HG03354 (cell line): ENCODE results near the gene SIVA1.

Source experiments
- ATAC-seq: cut with Tn5 transposase; IDR thresholded peaks from one replicate; pipeline ENCODE4 v1.9.1; 2021; ENCODE audit warnings: mild to moderate bottlenecking; ENCODE audit not compliant: unreplicated experiment, poor library complexity, severe bottlenecking

The SIVA1 gene

DNA sequence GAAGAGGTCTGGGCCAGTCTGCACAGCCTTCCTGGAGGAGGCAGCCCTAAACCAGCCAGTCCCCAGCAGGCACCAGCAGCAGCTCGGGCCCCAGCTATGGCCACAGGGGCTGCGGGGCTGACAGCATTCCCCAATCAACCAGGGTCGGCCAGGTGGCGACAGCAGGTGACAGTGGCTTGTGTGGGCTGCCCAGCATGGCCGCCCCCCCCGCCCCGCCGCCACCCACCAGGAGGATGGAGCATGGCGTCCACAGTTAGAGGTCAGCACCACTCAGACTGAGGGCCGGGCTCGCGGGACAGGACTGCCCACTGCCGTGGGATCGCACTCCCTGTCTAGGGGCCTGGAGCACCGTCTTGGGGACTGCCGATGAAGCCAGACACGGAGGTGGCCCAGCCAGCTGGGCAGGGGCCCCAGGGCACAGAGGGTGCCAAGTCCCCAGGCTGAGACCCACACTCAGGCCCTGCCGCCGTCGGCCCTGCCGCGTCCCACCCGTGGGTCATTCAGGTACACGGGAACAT, 27.6 kb downstream of the SIVA1 start:
- no peak for ATAC-seq

DNA sequence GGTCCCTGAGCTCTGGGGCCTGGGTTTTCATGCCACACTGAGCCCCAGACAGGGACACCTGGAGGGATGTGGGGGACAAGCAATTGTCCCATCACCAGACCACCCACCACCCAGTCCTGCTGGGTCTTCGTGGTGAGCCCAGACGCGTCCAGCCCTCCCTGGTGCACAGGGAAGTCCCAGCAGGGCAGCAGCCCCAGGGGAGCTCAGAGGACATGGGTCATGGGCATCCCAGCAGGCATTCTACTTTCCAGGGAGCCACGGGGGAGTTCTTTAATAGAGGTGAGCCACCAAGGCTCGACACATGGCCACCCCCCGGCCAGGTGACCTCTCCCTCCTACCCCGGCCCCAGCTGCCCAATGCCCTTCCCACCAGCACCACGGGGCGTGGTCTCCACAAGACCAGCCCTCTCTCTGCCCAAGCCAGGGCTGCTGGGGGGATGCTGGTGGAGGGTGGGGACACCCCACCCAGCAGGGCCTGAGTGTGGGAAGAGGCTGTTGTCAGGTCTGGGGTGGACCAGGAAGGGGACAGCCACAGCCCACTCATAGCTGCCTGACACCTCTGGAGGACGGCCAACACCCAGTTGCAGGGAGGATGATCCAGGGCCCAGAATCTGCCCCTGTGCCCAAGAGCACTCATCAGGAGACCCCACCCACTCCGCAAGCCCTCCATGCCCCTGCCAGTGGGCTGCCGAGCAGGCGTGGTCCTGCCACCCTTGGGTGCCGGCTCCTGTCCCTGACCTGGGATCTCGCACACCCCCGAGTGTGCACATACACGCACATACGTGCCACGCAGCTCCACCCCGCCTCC, 28.5 kb downstream of the SIVA1 start:
- no peak for ATAC-seq

DNA sequence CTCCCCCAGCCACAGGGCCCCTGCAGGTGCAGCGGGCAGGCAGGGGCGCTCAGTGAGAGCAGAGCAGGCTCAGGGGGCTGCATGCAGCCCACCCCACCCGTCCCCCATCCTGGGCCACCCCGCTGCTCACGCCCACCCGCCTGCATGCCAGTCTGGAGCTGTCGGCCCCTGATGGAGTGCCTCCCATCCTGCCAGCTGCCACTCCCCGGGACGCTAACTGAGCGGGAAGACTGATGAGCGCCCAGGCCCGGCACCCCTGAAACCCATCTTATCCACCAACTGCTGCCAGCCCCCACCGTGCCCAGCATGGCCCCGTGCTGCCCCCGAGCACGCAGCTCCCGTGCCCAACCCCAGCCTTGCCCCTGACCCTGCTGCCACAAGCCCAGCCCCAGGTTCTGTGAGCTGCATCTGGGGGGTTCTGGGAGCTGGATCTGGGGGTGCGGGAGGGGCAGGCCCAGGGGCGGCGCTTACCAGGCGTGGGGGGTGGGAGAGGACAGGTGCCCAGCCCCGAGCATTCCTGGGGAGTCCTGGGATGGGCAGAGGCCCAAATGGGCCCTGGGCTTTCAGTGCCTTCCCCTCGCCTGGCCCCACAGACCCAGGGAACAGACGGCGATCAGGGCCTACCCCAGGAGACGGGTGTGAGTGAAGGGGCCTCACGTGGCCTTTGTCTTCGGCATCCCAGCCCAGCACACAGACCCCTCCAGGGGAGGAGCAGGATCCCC, 29.3 kb downstream of the SIVA1 start:
- ATAC-seq: no peak

DNA sequence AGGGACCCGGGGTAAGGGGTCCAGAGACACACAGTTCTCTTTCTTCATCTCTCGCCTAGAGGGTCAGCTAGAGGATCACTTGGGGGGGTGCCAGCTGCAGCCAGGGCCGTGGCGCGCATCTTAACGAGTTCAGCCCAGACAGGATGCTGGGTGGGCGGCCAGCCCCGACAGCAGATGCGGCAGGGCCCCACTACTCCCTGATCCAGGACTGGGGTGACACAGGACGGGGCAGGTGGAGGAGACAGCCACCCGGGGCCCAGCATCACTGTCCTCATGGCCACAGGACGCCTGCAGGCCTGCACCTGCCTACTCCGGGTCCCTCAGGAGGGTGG, 29.8 kb downstream of the SIVA1 start:
- ATAC-seq: no peak

DNA sequence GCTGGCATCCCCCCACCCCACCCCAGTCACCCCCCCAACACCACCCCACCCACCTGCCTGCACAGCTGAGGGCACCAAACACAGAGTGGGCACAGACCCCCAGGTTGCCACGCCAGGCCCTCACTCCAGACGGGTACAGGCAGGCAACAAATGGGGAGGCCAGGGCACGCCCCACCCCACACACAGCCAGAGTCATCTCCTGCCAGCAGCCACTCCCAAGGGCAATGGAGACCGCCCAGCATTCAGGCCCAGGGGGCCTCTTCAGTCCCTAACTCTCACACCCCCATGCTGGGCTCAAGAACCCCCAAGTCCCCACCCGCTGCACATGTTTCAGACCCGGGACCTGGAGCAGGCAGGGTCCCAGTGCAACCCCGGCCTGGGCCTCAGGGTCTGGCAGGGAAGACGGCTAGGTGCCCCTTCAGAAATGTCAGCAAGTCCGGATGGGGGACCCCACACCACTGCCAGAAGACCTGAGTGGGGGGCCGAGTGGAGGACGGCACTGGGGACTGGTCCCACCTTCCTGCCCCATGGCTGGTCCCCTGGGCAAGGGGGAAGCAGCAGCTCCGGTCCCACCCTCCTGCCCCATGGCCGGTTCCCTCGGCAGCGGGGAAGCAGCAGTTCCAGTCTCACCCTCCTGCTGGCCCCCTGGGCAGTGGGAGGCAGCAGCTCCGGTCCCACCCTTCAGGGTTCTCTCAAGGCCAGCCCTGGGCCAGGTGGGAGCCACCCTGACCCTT, 30.7 kb downstream of the SIVA1 start:
- no peak for ATAC-seq

DNA sequence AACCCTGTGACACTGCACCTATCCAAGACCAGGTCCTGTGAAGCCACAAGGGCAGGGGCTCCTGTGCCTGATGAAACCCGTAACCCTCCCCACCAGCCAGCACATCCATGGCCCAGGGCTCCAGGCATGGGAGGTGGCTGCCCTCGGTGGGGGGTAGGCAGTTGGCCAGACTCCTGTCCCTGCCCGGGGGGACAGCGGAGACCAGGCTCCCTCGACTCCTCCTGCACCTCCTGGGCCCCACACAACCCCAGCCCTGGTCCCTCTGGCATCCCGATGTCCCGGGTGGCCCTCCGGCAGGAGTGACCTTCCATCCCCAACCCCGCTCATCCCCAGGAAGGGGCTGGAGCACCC, 31.2 kb downstream of the SIVA1 start:
- ATAC-seq: no peak

DNA sequence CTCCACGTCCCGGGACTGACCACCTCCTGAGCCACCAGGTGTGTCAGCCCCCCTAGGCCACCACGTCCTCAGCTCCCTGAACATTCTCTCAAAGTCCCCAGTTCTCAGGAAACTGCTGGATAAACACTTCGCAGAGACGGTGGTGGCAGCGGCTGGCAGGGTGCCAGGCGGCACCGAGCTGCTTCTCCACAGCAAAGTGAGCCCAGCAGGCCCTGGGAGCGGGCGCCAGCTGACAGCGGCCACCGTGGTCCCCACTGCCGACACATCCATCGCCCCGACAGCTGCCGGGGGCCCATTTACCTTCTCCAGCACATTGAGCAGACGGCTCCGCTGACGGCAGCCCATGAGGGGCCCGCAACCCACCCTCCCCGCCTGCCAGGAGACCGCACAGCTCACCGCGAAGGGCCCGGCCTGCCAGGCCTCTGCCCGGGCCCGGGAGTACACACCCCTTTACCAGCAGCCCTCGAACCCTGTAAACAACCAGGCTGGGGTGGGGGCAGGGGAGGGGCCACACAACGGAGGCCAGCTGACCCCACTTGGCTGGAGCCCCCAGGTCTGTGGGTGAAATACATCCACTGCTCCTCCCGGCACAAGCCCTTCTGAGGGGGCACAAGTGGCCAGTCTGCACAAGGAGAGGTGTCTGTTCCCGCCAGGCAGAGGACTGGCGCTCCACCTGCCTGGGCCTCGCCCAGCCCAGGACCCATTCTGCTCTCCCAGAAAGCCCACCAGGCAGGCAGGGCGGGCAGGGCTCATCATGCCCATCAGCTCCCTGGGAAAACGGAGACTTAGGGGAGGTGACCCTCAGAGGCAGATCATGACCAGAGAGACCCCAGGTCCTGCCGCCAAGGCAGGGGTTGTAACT, 32.1 kb downstream of the SIVA1 start:
- ATAC-seq: no peak

DNA sequence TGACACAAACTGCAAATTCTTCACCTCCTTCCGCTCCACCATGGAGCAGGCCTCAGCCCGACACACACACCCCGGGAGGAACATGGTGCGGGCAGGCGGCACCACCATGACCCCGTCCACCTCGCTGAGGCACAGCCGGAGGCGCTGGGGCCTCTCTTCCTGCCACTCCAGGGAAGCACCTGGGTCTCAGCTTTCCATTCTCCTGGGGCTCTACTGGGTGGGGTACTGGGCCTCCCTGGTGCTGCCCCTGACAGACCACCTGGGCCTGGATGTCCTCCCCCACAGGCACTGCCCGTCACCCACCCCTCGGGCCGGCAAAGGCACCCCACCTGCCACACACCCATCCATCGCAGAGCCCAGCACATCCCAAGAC, 32.7 kb downstream of the SIVA1 start:
- ATAC-seq: no peak

DNA sequence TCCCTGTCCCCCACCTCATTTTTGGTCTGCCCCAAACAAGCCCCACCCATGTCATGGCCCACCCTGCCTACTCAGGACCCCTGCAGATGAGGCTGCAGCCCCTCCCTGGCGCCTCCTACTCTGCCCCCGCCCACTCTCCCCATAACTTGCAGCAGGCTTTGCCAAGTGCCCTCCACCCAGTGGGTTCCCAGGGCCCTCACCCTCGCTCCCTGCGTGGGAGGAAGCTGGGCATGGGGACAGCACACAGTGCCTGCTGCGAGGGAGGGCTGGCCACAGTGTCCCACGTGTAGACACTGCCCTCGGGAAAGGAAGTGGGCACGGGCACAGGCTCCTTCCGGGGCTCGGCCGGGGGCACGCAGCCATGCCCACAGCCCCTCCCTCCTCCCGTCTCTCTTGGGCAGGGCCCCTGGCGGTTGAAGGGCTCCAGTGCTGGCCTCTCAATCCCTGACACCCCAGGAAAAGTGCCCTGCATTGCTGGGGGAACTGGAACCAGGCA, 33.2 kb downstream of the SIVA1 start:
- ATAC-seq: no peak

DNA sequence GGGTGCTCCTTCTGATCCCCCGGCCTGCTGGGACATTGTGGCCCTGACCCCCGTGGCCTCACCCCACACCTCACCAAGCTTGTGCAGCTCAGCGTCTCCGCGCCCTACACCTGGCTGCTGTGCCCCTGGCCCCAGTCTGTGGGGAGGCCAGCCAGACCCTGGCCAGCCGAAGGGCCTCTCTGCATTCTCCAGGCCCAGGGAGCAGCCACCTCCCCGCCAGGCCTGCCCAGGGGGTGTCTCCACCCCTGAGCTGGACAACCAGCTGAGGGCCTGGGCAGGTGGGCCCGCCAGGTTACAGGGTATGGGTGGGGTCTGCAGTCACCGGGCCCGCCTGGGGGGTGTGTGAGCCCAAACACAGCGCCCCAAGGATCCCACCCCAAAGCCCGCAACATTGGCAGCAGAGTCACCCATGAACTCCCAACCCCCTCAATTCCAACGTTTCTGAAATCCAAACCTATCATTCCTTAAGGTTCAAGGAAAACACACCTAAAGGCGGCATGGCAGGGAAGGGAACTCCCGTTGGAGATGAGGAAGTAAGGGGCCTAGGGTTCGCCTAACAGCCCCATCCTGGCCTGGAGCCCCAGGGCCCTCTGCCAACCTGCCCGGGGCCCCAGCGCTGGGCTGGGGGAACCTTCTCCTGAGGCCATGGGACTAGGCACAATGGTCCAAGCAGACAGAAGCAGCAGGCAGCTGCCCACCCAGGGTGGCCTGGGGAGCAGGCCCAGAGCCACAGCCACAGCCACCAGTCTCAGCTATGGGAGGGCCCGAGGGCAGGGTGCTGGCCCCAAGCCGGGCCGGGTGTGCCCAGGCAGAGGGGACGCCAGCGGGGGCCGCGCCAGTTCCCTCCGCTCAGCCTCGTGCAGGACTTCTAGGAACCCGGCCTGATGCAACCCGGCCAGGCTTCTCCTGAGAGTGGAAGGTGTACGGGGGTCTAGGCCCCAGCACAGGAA, 34.1 kb downstream of the SIVA1 start:
- ATAC-seq: no peak

DNA sequence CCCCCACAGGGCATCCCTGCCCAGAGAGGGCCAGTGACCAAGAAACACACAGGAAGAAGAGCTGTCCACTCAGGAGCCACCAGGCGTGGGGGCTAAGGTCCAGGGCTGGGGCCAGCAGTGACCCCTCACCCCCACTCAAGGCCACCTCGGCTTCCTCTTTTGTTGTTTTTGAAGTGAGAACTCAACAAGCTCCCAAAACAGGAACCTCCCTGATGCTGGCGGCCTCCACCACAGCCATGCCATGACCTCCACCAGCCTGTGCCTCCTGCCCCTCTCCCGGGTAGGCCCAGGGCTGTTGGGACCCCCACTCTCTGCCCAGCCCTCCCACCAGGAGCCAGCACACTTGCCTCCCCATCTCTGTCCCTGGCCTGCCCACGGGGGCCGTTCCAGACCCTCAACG, 34.8 kb downstream of the SIVA1 start:
- ATAC-seq: no peak

DNA sequence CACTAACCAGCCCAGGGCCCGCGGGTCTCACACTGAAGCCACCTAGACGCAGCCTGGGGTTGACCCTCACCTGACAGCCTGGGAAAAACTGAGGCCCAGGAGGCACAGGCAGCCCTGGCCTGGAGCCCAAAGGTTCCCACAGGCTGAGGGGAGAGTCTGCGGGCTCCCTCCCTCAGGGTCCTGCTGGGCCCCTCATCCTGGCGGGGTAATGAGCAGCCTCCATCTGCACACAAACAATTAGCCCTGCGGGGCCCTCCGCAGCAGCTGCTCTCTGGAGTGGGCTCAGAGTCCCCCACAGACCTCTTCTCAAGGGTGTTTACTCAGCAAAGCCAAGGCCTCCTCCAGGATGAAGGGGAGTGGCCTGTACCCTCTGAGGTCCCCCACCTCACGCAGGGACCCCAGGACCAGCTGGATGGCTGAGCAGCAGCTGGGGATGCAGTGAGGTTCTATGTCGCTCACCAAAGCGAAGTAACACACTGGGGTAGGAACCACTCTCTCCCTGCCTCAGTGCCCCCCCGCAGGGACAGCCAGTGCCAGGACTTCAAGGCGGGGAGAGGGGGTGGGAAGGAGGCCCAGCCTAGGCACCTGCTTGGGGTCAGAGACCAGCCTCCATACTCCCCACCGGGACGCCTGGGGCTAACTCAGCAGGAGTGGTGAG, 35.3 kb downstream of the SIVA1 start:
- no peak for ATAC-seq

DNA sequence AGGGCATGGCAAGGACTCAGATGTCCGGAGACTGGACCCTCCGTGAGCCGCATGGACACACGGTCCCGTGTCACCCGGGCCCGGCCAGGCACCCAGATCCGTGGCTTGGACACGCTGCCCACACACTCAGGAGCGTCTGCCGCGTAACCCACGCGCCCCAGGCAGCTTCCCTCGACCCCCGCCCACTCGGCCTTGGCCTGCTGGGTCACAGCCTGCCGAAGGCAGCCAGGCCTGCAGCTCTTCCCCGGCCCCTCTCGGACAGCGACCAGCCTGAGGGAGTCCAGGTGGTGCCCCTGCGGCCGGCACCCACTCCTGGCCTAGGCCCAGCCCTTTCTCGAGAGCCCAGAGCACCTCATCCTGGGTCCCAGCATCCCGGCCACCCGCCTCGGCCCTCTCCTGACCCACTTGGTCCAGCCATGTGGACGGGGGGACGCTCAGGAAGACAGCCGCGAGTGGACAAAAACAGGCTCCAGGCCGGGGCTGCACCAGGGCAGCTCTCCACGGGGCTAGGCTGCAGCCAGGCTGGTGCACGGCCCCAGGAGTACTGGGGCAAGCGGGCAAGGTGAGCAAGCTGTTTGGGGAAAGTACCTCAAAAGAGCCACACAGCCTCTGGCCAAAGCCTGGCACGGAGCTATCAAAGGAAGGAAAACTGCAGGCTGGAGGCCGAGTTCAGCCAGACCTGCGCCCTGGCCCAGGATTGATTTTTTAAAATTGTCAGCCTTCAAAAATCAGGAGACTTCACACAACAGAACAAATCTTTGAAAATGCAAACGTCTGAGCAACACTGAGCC, 36.1 kb downstream of the SIVA1 start:
- no peak for ATAC-seq

DNA sequence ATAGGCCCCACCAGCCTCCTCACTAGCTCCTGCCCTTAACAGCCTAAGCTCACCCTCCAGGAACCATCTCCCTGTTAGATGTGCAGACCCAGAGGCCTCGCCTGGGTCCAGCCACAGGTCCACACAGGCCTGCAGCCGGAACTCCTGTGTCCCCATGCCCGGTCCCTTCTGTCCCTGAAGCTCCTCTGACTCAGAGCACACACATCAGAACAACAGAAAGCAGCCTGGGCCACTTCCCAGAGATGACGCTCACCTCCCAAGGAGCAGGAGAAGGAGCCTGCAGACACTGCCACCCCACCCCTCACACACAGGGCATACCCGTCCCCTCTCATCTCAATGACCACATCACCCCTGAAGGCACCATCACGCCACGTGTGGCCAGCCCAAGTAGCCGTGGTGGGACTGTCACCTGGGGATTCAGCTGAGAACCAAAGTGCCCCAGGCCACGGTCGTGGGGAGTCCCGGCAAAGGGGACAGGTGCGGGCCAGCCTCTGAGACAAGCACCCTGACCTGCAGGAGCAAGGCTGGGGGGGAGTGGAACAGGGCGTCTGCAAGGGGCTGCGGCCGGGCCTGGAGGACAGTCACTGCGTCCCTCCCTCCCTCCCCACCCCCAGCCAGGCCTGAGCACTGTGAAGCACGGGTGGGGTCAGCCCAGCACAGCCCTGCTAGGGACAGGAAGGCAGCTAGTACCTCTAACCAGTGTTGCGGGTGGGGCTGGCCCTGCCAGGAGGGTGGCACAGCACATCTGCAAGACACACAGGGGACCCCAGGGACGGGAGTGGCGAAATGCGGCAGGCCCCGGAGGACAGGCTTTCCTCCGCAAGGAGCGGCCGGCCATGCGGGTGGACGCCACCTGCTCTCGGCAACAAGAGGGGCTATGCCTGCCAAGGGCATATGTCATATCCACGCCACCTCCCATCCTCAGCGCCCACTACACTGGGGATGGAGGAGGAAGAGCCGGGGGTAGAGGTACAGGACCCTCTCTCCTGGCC, 37.1 kb downstream of the SIVA1 start:
- no peak for ATAC-seq

DNA sequence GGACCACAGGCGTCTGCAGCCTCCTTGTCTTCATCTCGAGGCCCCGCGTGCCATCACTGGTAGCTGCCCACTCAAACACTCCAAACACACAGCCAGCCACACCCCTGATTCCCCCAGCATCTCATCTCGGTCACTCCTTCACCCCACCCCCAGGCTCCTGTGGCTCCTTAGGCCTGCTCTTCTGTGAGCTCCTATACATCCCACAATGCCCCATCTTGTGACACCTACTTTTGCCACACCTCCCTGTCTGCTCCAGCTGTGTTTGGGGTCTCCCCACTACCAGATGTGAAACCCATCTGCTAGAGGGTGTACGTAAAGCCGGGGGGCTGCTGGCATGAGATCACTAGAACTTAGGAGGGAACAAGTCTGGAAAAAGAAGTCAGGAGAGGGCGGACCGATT, 38.5 kb downstream of the SIVA1 start:
- ATAC-seq: no peak
